CD4-positive, alpha-beta T cell treated with Interleukin-15 for 4 hours (primary cell): Measurements from ENCODE around the gene MRFAP1.
"Not testable (repeated sequence)": the region's sequence is repeated elsewhere in the genome, so short reads cannot be mapped to it uniquely, and the experiment has no call there.

Experiments used
- DNase-seq: peaks from one replicate; pipeline ENCODE4 v3.0.0-alpha.2; 2020; ENCODE audit warnings: low spot score

MRFAP1 gene

GRCh38 chr4:6610856-6611430 is 29.5 kb upstream of the MRFAP1 start:
- DNase-seq, result no peak

GRCh38 chr4:6612961-6613675 is 27.4 kb upstream of the MRFAP1 start:
- DNase-seq, result no peak

GRCh38 chr4:6613676-6614651 is 26.5 kb upstream of the MRFAP1 start:
- no peak for DNase-seq

- DNase-seq, result no peak
Measured at GRCh38 chr4:6614701-6615230, 25.7 kb upstream of the MRFAP1 start.

GRCh38 chr4:6616087-6616995 is 24.1 kb upstream of the MRFAP1 start:
- DNase-seq, result no peak

- DNase-seq, result no peak
Measured at GRCh38 chr4:6617246-6617645, 23.2 kb upstream of the MRFAP1 start.

GRCh38 chr4:6618386-6619115 is 21.9 kb upstream of the MRFAP1 start:
- DNase-seq, result no peak

GRCh38 chr4:6619116-6619465 is 21.4 kb upstream of the MRFAP1 start:
- no peak for DNase-seq

GRCh38 chr4:6619466-6620255 is 20.8 kb upstream of the MRFAP1 start:
- no peak for DNase-seq

- DNase-seq, result no peak
Measured at GRCh38 chr4:6620296-6620695, 20.2 kb upstream of the MRFAP1 start.

- no peak for DNase-seq
Measured at GRCh38 chr4:6620891-6621555, 19.5 kb upstream of the MRFAP1 start.

- DNase-seq, result no peak
Measured at GRCh38 chr4:6621556-6621927, 18.9 kb upstream of the MRFAP1 start.

GRCh38 chr4:6622744-6623143 is 17.7 kb upstream of the MRFAP1 start:
- DNase-seq, result no peak

GRCh38 chr4:6625256-6625655 is 15.2 kb upstream of the MRFAP1 start:
- DNase-seq, result no peak

GRCh38 chr4:6626066-6626465 is 14.4 kb upstream of the MRFAP1 start:
- no peak for DNase-seq

GRCh38 chr4:6627832-6628231 is 12.7 kb upstream of the MRFAP1 start:
- no peak for DNase-seq

- DNase-seq, result not testable (repeated sequence)
Measured at GRCh38 chr4:6628484-6628883, 12.0 kb upstream of the MRFAP1 start.

GRCh38 chr4:6632125-6632524 is 8.4 kb upstream of the MRFAP1 start:
- no peak for DNase-seq

- DNase-seq, result no peak
Measured at GRCh38 chr4:6633091-6633906, 7.2 kb upstream of the MRFAP1 start.
